Ovary (tissue), 9 donors: Measurements from ENCODE around the gene STMP1. TPM values are rescaled to one million over a fixed set of nuclear protein-coding genes. Genes with fewer than 3 reads are reported as not detected.
A peak's percentile ranks its signal among the peaks of the same experiment; 100 is the strongest.

Source experiments
- DNase-seq, 5 donors: peaks; one replicate each; pipeline ENCODE4 v3.0.0-alpha.2; 2019 to 2020
- H3K27ac ChIP-seq, 2 donors: fragments of 200-600 bp; one replicate each; pipeline versions ENCODE4 v1.5.1 to v1.8.0; 2019 to 2022
- H3K27me3 ChIP-seq: fragments of 200-600 bp; one replicate; pipeline ENCODE4 v1.8.0; 2022
- H3K36me3 ChIP-seq: fragments of 200-600 bp; sonication (generic); one replicate; pipeline ENCODE4 v1.5.1; 2019
- H3K4me1 ChIP-seq: one replicate; pipeline ENCODE4 v1.8.1; 2013; ENCODE audit warnings: mild to moderate bottlenecking, moderate library complexity; ENCODE audit not compliant: insufficient read depth
- H3K4me3 ChIP-seq: fragments of 200-600 bp; sonication (generic); one replicate; pipeline ENCODE4 v1.5.1; 2017
- H3K9me3 ChIP-seq, 2 donors: fragments of 200-600 bp in 1 of 2; sonication (generic) in 1 of 2; one replicate each; pipeline versions ENCODE4 v1.5.1 to v1.8.1; 2013 to 2019; ENCODE audit warnings: mild to moderate bottlenecking in 1 of 2, moderate library complexity in 1 of 2
- CTCF ChIP-seq, 3 donors: fragments of 450-650 bp in 2 of 3; fragments of 200-600 bp in 1 of 3; IDR thresholded peaks; one replicate each; pipeline versions ENCODE4 v1.5.1 to v1.8.0; 2016 to 2022; ENCODE audit warnings: antibody characterized with exemption in 3 of 3, mild to moderate bottlenecking in 1 of 3
- EP300 ChIP-seq: sonication (generic); formaldehyde crosslinking; IDR thresholded peaks from one replicate; pipeline ENCODE4 v1.6.1; 2017; ENCODE audit warnings: antibody characterized with exemption
- POLR2A ChIP-seq: fragments of 450-650 bp; IDR thresholded peaks from one replicate; pipeline ENCODE4 v1.6.1; 2017; ENCODE audit warnings: antibody characterized with exemption, mild to moderate bottlenecking, moderate library complexity
- WGBS, 3 donors: extraction: QIAGEN DNeasy Blood & Tissue Kit in 1 of 3; methylation state at CpG; one replicate each; pipeline versions ENCODE4 v1.1.5 to v1.1.7; 2013 to 2017; 5-methylcytosine and 5-hydroxymethylcytosine counted together
- intact Hi-C, 4 donors: fragments of 100-400 bp; cut with DNase I; formaldehyde crosslinking; loops; one replicate each; pipeline versions ENCODE4 v1.11.0 to v1.15.1; 2022 to 2023
- polyA plus RNA-seq, 2 donors: library from polyadenylated mRNA; stranded (reverse); fragments of 200-250 nt in 1 of 2; fragments of 350-450 nt in 1 of 2; fragmentation: Illumina TruSeq in 1 of 2; extraction: RNeasy Lipid Tissue Mini Kit (QIAGEN cat#74804) in 1 of 2; gene quantifications; one replicate each; pipeline ENCODE4 v1.2.3, GENCODE V29; 2013 to 2014
- total RNA-seq, 7 donors: library from RNA; depleted of rRNA in 2 of 7; stranded (reverse); fragments of >200 nt in 2 of 7; fragmentation: NEBNext Ultra II Directional in 3 of 7; extraction: Animal tissue kit (Norgen Biotek cat#: 25700) in 3 of 7; gene quantifications; one replicate each; pipeline versions ENCODE4 v1.1.0 to v1.2.4, GENCODE V29; 2016 to 2023
- donor health status: DM: no; HTN: no; CAD: no; lungs with moderate emphysema.
- donor health status: DM: no; HTN: no; CAD: no.
- donor health status: Bipolar disorder and iron deficiency.
- donor health status: DM: yes; HTN: yes; CAD: no.
- donor health status: DM: no; HTN: no; CAD: no.
- donor health status: DM: yes; HTN: yes; CAD: no.

The STMP1 gene
- total and polyA plus RNA-seq, 9 donors: 11.0 to 24.3 (median 19.7) TPM

DNA sequence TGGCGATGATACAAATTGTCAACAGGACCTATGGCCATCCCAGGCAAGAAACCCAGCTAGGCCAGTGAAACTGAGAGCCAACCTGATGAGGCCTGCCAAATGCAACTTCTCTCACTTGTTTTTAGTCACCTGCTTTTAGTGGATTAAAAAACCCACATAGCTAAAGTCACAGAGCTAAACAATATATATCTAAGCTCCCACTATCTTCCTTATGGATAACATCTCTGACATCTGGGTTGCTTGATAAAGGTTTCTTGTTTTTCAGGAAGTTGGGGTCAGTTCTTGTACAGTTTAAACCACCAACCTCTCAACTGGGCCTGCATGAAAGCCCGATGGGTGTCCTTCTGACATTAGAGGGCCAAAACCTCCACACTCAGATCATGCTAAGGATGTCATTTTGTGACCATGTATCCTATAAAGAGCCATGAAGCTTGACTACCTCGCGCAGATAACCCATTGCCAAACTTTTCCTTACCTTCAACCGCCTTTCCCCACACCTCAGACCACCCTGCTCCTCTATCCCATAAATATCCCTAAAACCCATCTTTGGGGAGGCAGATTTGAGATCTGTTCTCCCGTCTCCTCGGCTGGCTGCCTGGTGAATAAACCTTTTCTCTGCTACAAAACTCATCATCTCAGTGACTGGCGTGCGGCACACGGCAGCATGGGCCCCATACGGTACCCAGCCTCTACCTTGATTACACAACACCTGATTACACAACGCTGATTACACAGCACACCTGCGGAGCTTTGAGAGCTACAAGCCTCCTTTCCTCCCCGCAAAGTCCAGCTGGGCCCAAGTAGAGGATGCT is 797 bp upstream of the STMP1 start:
- H3K36me3 ChIP-seq: no peaks in the 10 kb centered on the region
- 78 to 83% (median 80%) methylated on average over 14 of the region's 14 CpGs for WGBS, 3 donors
- no peak for DNase-seq
- no peak for TF ChIP-seq EP300
- TF ChIP-seq CTCF (IDR thresholded peaks at IDR 0.05): no peak
- no peak for TF ChIP-seq POLR2A
- peak overlapping the region; percentile 62 for H3K4me3 ChIP-seq
- no peaks in the 10 kb centered on the region for H3K27me3 ChIP-seq
- peaks cover 3% of the 10 kb centered on the region for H3K4me1 ChIP-seq
- no peaks in the 10 kb centered on the region for H3K9me3 ChIP-seq
- peak overlapping the region; percentile 81 to 86 for H3K27ac ChIP-seq
- intact Hi-C loops: loop anchor here in 2 of 4 donors (10.0 kb wide), 3 partner anchors 313 to 353 kb away; partner anchors contain the start of gene MTPN (in 1 of the 2)

GRCh38 chr7:135662123-135662372 is 266 bp upstream of the STMP1 start:
- DNase-seq: no peak
- H3K36me3 ChIP-seq: no peaks in the 10 kb centered on the region
- no peaks in the 10 kb centered on the region for H3K27me3 ChIP-seq
- H3K4me3 ChIP-seq: peak overlapping the region; percentile 62
- WGBS, 3 donors: 8 to 13% (median 10%) methylated on average over 17 of the region's 17 CpGs
- intact Hi-C loops: loop anchor here in 2 of 4 donors (10.0 kb wide), 3 partner anchors 313 to 353 kb away; partner anchors contain the start of gene MTPN (in 1 of the 2)
- no peak for TF ChIP-seq EP300
- peak in 2 of 3 donors; percentile 89 to 96 for TF ChIP-seq CTCF (IDR thresholded peaks at IDR 0.05)
- no peaks in the 10 kb centered on the region for H3K9me3 ChIP-seq
- H3K27ac ChIP-seq: peak overlapping the region; percentile 81 to 86
- H3K4me1 ChIP-seq: peaks cover 3% of the 10 kb centered on the region

GRCh38 chr7:135664046-135664589 is 1.8 kb downstream of the STMP1 start:
- no peaks in the 10 kb centered on the region for H3K36me3 ChIP-seq
- H3K4me3 ChIP-seq: no peak overlapping the region
- no peak overlapping the region for H3K27ac ChIP-seq
- no peaks in the 10 kb centered on the region for H3K27me3 ChIP-seq
- H3K4me1 ChIP-seq: peaks cover 3% of the 10 kb centered on the region
- WGBS, 3 donors: 84 to 86% (median 85%) methylated on average over 3 of the region's 3 CpGs
- intact Hi-C loops: loop anchor here in 2 of 4 donors (10.0 kb wide), 3 partner anchors 311 to 351 kb away; partner anchors contain the start of gene MTPN (in 1 of the 2)
- TF ChIP-seq CTCF (IDR thresholded peaks at IDR 0.05) (no peak), EP300 (no peak), POLR2A (no peak)
- H3K9me3 ChIP-seq: no peaks in the 10 kb centered on the region
- no peak for DNase-seq

- no peaks in the 10 kb centered on the region for H3K9me3 ChIP-seq
- intact Hi-C loops: loop anchor here in 2 of 4 donors (10.0 kb wide), 3 partner anchors 310 to 350 kb away; partner anchors contain the start of gene MTPN (in 1 of the 2)
- DNase-seq: no peak
- peaks cover 3% of the 10 kb centered on the region for H3K4me1 ChIP-seq
- no peak overlapping the region for H3K27ac ChIP-seq
- H3K4me3 ChIP-seq: no peak overlapping the region
- no peaks in the 10 kb centered on the region for H3K27me3 ChIP-seq
- 73 to 84% (median 82%) methylated on average over 3 of the region's 3 CpGs for WGBS, 3 donors
- no peaks in the 10 kb centered on the region for H3K36me3 ChIP-seq
- TF ChIP-seq POLR2A (no peak), CTCF (IDR thresholded peaks at IDR 0.05) (no peak), EP300 (no peak)
These were observed 2.7 kb downstream of the STMP1 start for GRCh38 chr7:135665042-135665441.
